Endothelial cell of umbilical vein (primary cell): ENCODE data around the gene ANKRD45.

Experiments used
- EZH2 ChIP-seq: IDR thresholded peaks from 2 replicates; pipeline ENCODE4 v1.6.1; 2012; ENCODE audit warnings: borderline replicate concordance, low read depth, mild to moderate bottlenecking, moderate library complexity, low read length, inconsistent platforms; ENCODE audit not compliant: severe bottlenecking
- FOS ChIP-seq: IDR thresholded peaks from 2 replicates; pipeline ENCODE4 v1.6.1; 2011; ENCODE audit warnings: mild to moderate bottlenecking, low read length, moderate library complexity, borderline replicate concordance; ENCODE audit not compliant: insufficient read depth
- POLR2A ChIP-seq: IDR thresholded peaks from 2 replicates; pipeline ENCODE4 v1.6.1; 2012; ENCODE audit warnings: low read depth, mild to moderate bottlenecking, control low read depth, low read length
- POLR2AphosphoS5 ChIP-seq: IDR thresholded peaks from 2 replicates; pipeline ENCODE4 v1.6.1; 2012; ENCODE audit warnings: low read depth, mild to moderate bottlenecking, control low read depth, low read length, moderate library complexity; ENCODE audit not compliant: insufficient read depth
- TF ChIP-seq, protein P1 (sequence below), 2 donors: IDR thresholded peaks; 1 replicate in 1 of 2; 2 replicates in 1 of 2; pipeline ENCODE4 v1.5.1; 2011; ENCODE audit warnings: low read length in 2 of 2, mild to moderate bottlenecking in 2 of 2, moderate library complexity in 2 of 2, control low read depth in 1 of 2, inconsistent platforms in 1 of 2, low read depth in 1 of 2; ENCODE audit not compliant: insufficient read depth in 1 of 2; ENCODE audit errors: extremely low read depth in 1 of 2
- TF ChIP-seq, protein P2 (sequence below): IDR thresholded peaks from 2 replicates; pipeline ENCODE4 v1.6.1; 2011; ENCODE audit not compliant: insufficient read depth, insufficient read length

DNA sequence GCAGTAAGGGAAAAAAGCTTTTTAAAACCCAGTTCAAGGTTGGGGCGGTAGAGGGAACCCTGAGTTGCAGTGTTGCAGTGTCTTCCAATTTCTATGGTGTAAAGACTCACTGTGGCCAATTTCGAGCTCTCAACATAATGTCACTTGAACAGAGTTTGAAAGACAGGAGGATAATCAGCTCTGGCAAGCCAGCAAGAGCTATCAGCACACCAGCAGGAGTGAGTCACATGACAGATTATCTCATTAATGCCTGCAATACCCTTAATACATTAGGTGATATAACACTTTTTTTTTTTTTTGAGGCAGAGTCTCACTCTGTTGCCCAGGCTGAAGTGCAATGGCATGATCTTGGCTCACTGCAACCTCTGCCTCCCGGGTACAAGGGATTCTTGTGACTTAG is 89.6 kb downstream of the ANKRD45 start:
- TF ChIP-seq, protein P1, sequence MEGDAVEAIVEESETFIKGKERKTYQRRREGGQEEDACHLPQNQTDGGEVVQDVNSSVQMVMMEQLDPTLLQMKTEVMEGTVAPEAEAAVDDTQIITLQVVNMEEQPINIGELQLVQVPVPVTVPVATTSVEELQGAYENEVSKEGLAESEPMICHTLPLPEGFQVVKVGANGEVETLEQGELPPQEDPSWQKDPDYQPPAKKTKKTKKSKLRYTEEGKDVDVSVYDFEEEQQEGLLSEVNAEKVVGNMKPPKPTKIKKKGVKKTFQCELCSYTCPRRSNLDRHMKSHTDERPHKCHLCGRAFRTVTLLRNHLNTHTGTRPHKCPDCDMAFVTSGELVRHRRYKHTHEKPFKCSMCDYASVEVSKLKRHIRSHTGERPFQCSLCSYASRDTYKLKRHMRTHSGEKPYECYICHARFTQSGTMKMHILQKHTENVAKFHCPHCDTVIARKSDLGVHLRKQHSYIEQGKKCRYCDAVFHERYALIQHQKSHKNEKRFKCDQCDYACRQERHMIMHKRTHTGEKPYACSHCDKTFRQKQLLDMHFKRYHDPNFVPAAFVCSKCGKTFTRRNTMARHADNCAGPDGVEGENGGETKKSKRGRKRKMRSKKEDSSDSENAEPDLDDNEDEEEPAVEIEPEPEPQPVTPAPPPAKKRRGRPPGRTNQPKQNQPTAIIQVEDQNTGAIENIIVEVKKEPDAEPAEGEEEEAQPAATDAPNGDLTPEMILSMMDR (IDR thresholded peaks at IDR 0.05; ENCODE audit: extremely low read depth in 1 of 2, insufficient read depth in 1 of 2, low read depth in 1 of 2, low read length in 2 of 2): no peak
- TF ChIP-seq EZH2 (no peak), POLR2AphosphoS5 (no peak), FOS (no peak), POLR2A (no peak)
- TF ChIP-seq, protein P2, sequence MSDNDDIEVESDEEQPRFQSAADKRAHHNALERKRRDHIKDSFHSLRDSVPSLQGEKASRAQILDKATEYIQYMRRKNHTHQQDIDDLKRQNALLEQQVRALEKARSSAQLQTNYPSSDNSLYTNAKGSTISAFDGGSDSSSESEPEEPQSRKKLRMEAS: no peak
